Measurements from ENCODE around the gene MKX.

- TF ChIP-seq CTCF (IDR thresholded peaks at IDR 0.05): no peak
- no peak for TF ChIP-seq ZFX (IDR thresholded peaks at IDR 0.05; ENCODE audit: borderline replicate concordance)
These were observed 9.2 kb downstream of the MKX start for GRCh38 chr10:27736396-27736795.

Data from 22Rv1 (cell line).